GM12891 (cell line): Measurements from ENCODE around the gene CD1E.
A peak's percentile ranks its signal among the peaks of the same experiment; 100 is the strongest.

Experiments
- POLR2A ChIP-seq: IDR thresholded peaks from 2 replicates; pipeline ENCODE4 v1.6.1; 2011; ENCODE audit warnings: low read depth, low read length, control low read depth
- POLR2AphosphoS5 ChIP-seq: IDR thresholded peaks from 2 replicates; pipeline ENCODE4 v1.6.1; 2011; ENCODE audit warnings: low read depth, low read length, control low read depth
- SPI1 ChIP-seq: IDR thresholded peaks from 2 replicates; pipeline ENCODE4 v1.6.1; 2011; ENCODE audit warnings: low read depth, low read length, control low read depth

- TF ChIP-seq POLR2AphosphoS5 (no peak), SPI1 (peak; percentile 82), POLR2A (no peak)
These were observed at the start of gene CD1E for GRCh38 chr1:158353303-158354075.
